Superior temporal gyrus (tissue), 1 donor: ENCODE data around the gene NDUFB10.

Source experiments
- DNase-seq: peaks from one replicate; pipeline ENCODE4 v3.0.0-alpha.2; 2016; ENCODE audit errors: extremely low spot score

The NDUFB10 gene

GRCh38 chr16:2002406-2003230 lies 43.3 kb downstream of the NDUFB10 start:
- no peak for DNase-seq

DNA sequence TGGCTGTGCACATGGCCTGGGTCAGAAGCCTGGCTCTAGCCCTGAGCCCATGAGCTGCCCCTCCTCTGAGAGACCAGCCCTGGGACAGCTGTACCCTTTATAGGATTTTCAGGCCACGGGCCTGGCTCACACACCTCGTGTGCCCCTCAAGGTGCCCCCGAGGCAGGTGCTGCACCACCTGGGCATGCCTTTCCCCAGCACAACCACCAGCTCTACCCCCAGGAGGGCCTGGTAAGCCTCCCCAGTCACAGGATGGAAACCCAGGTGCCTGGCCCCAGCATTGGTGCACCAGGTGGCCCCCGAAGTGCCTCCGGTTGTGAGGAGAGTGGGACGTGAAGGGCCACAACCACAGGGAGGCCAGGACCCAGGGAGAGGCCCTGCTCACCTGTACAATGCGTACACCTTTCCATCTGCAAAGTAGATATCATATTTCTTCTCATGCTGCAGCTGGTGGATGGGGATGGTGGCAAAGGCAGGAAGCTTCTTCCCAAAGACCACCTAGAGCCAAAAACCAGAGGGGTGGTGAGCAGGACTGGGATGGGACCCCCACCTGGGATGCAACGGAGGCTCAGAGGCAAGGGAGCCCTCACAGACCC lies 44.0 kb downstream of the NDUFB10 start:
- DNase-seq = no peak

- peak; percentile 78 for DNase-seq
Observed at GRCh38 chr16:2003827-2004641, 44.7 kb downstream of the NDUFB10 start.

DNA sequence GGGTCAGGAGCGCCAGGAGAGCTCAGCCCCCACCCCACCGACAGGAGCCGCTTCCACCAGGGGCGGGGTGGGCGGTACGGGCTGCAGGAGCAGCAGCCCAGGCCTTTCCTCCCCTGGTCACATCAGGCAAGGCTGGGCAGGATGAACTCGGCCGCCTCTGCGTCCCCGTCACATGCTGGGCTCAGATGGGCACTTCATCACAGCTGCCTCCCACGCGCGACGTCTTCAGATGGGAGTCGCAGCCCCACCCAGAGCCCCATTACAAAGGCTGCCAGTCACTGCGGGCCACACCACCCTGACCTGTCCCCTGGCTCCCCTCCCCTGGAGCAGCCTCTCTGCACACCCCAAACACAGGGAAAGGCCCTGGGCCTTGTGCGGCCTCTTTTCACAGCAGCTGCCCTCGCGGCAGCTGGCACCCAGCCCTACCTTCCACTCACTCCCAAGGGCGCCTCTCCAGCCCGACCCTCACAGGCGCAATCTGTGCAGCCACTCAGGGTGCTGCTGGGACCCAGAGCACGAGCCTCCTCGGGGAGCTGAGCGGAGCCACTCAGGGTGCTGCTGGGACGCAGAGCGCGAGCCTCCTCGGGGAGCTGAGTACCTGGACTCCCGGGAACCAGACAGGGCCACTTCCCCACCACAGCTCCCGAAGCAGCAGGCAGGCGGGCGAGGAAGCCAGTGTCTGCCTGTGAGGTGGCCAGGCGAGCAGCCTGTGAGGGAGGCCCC lies 45.6 kb downstream of the NDUFB10 start:
- DNase-seq = no peak

- DNase-seq = no peak
Observed at GRCh38 chr16:2005646-2006045, 46.3 kb downstream of the NDUFB10 start.

GRCh38 chr16:2006317-2006716 lies 47.0 kb downstream of the NDUFB10 start:
- DNase-seq = no peak

DNA sequence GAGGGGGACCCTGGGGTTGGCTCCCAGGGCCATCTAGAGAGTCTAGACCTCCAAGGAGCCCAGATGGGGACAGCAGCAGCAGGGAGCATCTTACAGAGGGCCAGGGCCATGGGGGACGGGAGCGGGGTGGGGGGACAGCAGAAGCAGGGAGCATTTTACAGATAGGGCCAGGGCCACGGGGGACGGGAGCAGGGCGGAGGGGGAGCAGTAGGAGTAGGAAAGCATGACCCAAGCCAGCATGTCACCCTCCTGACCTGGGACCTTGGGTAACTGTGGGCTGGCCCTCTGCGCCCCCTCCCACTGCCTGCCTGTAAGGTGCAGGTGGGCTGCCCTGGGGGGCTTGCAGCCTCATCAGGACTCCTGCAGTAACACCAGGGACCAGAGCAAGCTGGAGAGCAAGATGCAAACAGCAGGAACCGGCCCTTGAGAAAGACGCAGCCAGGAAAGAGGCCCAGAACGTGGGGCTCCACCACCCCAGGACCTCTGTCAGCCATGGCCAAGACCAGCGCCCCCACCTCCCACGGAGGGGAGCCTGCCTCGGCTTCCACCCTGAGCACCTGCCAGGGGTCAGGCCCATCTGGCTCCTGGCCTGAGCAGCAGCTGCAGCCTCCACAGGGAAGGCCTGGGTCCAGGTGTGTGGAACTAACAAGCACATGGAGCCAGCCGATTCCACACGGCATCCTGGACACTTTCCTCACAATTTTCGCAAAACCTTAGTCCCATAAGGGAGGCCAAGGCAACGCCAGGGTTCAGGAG lies 47.9 kb downstream of the NDUFB10 start:
- no peak for DNase-seq

GRCh38 chr16:2008009-2008526 lies 48.7 kb downstream of the NDUFB10 start:
- no peak for DNase-seq

DNA sequence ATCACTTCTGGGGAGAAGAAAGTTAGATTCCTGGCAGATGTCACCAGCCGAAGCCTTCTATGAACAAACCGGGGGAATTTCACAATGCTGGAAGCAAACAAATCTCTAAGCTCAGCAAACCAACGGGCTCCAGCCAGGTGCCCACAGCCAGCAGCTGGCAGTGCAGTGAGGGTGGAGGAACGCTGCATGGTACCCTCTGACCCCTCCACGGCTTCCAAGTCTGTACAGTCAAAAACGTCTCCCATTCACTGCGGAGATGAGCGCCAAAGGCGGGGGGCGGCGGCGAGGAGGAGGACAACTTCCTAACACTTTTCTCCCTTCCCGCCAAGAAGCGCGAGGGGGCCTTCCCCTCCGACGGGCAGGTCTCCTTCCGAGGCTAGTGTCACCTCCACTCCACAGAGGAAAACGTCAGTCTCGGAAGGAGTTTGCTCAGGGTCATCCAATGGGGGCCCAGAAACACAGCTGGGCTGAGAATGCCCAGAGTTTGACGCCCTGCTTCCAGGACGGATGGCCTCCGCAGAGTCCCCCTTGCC lies 49.4 kb downstream of the NDUFB10 start:
- no peak for DNase-seq

DNA sequence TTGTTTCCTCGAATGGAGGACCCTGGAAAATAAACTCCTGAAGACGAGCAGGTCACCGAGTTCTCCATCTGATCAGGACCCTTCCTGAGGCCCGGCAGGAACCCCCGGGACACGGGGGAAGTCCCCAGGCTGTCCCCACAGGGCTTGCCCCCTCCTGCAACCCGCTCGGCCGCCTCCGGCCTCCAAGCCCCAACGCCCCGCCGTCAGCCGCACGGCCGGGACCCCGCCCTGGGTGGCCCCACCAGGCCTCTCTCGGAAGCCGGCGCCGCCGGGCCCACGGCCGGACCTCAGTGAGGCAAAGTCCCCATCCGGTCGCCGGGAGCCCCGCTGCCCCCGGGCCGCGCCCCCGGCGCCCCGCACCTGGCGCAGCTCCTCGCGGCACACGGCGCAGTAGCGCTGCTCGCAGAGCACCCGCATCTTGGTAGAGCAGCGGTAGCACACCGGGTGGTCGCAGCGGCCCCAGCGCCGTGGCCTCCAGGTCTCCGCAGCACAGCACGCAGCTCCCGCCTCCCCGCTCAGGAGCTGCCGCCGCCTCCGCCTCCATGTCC lies 49.9 kb downstream of the NDUFB10 start:
- no peak for DNase-seq

DNA sequence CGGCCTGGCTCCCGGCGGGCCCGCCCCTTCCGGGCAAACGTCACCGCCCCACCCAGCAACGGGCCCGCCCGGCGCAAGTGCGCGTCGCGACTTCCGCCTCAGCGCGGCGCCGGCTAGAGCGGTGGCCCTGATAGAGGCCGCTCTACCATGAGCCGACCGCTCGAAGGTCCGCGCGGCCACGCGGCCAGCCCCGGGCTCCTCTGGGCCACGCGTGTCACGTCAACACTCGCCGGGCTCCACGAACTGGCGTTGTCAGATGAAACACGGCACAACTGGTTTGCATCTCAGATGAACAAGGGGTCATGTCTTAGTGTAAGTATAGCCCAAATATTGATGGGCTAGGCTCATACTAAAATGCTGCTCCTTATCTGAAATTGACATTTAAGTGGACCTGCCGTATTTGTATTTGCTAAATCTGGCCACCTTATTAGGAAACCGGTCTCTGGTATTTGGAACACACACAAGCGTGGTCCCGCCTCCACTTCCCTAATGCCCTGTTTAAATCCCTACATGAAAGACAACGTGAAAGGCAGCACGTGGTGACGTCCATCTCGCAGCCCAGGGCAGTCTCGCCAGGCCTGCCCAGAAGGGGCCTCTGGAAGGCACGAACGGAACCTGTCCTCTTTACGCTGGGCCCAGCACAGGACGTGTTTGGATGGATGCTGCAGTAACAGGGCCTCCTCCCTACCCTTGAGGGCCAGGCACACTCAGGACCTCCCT lies 50.6 kb downstream of the NDUFB10 start, which contains the start of gene ZNF598:
Gene ZNF598 (minus strand): TSS at position 31 of the 720 bp plus-strand sequence.
- DNase-seq = peak; percentile 89
